Raji (cell line): ENCODE data around the gene CERS1.

Experiments used
- POLR2A ChIP-seq: IDR thresholded peaks from 2 replicates; pipeline ENCODE4 v1.6.1; 2011; ENCODE audit warnings: low read depth, low read length, control low read depth; ENCODE audit not compliant: insufficient read depth

Gene CERS1

DNA sequence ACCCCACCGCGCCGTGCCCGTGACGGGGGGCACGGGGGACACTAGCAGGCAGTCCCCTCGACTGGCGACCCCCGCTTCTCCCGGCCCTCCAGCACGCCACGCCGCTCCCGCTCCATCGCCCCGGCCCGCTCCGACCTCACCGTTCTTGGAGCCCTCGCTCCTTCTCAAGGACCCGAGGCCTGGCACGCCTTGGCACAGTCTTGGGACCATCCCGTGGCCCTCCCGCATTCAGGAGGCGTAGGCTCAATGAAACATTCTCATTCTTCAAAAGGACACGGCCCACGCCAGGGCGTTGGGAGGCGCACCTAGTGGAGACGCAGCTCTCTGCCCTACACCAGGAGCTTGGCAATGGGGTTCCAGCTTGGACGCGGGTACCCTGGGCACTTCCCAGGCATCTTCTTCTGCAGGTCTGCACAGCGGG is 473 bp upstream of the CERS1 start:
- TF ChIP-seq POLR2A, result no peak

- no peak for TF ChIP-seq POLR2A
Measured at GRCh38 chr19:18895038-18895823, 727 bp downstream of the CERS1 start.

DNA sequence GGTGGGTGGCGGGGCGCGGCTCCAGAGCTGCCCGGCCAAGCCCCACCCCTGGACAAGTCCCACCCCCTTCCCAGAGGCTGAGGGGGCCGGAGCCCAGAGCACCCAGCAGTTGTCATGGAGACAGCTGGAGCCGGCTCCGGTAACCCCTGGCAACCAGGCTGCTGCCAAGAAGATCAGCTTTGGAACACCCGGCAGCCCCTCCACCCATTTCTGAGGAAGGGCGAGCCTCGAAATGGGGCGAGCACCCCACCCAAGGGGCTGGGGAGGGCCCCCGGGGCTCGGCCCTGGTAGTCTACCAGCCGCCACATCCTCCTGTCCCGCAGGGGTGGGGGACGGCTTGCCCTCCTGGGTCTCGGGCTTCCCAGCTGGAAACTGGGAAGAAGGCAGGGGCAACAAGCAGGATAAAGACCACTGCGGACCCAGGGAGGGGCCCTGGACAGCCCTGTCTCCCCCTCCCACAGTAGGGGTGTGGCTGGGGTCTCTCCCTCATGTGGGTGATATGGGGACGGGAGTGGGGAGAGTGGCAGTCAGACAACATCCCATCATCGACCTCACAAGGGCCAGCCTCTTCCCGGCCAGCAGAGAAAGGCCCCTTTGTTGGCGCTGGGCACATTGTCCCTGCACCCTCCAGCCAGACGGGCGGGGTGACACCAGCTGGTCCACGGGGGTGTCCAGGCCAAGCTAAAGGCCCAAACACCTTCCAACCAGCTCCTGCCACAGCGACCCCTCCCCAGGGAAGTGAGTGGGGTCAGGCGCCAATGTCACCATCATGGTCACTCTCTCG is 1.5 kb downstream of the CERS1 start:
- no peak for TF ChIP-seq POLR2A

DNA sequence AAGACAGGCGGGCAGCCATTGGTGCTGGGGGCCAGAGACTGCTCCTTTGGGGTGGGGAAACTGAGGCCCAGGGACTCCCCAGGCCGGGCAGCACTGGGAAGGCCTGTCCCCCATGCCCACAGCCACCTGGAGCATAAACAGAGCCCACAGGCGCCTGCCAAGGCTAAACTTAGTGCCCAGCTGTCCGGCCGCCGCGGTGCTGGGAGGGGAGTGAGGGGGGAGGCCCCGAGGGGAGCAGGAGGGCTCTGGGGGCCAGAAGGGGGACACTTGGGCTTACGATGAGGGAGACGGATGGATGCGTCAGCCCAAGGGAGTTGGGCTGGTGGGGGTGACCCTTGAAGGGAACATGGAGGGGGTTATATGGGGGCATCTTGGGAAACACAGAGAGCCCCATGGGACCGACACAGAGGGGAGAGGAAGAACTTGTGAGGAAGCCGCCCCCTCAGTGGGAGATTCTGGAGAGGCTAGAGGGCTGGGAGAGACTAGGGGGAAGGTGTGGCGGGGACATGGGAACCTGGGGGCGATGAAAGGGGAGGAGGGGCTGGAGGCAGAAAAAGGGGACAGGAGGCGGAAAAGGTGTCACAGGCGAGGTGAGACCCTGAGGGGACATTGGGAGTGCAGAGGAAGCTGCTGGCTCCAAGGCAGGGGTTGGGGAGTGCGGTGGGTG is 2.2 kb downstream of the CERS1 start:
- TF ChIP-seq POLR2A, result no peak

DNA sequence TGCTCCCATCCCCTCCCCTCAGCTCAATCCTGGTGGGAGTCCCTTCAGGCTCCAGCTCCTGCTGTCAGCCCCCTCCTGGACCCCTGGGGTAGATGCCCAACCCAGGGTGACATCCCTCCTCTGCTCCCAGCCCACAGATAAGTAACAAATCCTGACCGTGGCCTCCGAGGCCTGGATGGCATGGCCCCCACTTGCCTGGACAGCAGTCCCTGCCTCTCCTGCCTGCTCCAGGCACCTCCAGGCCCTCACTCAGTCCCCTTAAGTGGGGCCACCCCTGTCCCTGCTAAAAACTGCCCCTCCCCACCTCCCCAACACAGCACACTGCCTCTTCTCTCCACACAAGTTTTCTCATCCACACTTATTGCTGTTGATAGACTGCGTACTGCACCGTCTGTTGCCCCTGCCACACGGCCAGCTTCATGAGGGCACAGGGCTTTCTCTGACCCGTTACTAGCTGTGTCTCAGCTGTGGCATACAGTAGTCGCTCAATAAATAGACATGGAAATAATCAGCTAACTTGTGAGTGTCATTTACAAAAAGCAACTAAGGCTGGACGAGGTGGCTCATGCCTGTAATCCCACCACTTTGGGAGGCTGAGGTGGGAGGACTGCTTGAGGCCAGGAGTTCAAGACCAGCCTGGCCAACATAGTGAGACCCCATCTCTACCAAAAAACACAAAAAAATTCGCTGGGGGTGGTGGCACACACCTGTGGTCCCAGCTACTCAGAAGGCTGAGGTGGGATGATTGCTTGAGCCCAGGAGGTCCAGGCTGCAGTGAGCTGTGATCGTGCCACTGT is 5.8 kb downstream of the CERS1 start:
- no peak for TF ChIP-seq POLR2A

DNA sequence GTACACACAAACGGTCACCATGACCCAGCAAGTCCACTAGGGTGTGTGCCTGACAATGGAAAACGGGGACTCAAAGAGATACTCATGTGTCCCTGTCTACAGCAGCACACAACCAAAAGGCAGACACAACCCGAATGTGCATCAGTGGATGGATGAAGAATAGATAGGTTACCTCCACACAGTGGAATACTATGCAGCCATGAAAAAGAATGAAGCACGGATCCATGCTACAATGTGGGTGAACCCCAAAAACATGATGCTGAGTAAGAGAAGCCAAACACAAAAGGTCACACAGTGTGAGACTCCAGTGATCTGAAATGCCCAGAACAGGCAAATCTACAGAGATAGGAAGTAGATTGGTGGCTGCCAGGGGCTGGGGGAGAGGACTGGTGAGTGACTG is 9.0 kb downstream of the CERS1 start:
- no peak for TF ChIP-seq POLR2A

GRCh38 chr19:18883526-18884304 is 12.2 kb downstream of the CERS1 start:
- TF ChIP-seq POLR2A, result no peak

- no peak for TF ChIP-seq POLR2A
Measured at GRCh38 chr19:18881491-18881890, 14.5 kb downstream of the CERS1 start.

- no peak for TF ChIP-seq POLR2A
Measured at GRCh38 chr19:18879579-18880373, 16.2 kb downstream of the CERS1 start.

- no peak for TF ChIP-seq POLR2A
Measured at GRCh38 chr19:18878858-18879578, 16.9 kb downstream of the CERS1 start.

- TF ChIP-seq POLR2A, result no peak
Measured at GRCh38 chr19:18878058-18878797, 17.7 kb downstream of the CERS1 start.

- no peak for TF ChIP-seq POLR2A
Measured at GRCh38 chr19:18876865-18877264, 19.1 kb downstream of the CERS1 start.
